ENCODE data around the gene PAQR8.
"Not testable (repeated sequence)": the region's sequence is repeated elsewhere in the genome, so short reads cannot be mapped to it uniquely, and the experiment has no call there.

PAQR8 gene

DNA sequence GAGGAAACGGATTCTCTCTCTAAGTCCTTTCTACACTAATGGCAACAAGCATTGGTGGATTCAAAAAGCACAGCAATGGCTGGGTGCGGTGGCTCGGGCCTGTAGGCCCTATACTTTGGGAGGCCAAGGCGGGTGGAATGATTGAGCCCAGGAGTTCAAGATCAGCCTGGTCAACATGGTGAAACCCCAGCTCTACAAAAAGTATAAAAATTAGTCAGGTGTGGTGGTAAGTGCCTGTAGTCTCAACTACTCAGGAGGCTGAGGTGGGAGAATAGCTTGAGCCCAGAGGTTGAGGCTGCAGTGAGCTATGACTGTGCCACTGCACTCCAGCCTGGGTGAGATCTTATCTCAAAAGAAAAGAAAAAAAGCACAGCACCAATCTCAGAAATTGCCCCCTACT is 19.3 kb downstream of the PAQR8 start:
- DNase-seq = no peak

DNA sequence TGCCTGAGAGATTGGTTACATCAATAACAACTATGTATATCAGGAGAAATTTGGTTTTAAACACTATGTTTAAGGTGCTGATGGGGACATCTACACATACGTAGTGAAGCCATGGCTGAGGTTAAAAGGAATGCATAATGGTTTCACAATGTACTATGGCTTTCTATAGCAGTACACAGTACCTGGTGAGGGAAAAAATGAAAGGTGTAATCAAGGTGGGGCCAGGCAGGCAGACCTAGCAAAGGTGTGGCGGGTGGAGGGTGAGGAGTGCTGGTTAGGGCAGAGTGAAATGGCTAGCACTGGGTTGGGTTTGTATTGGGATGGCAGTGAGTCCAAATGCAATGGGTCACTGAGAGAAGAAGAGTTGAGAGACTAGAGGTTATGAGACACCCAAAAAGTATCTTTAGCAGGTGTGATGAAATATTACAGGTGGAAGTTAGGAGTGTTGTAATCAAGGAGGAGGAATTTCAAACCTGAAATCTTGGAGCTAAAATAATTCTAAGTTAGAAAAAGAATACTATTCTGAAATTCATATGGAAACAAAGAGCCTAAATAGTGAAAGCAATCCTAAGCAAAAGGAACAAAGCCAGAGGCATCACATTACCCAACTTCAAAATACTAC is 22.3 kb downstream of the PAQR8 start:
- no peak for DNase-seq

DNA sequence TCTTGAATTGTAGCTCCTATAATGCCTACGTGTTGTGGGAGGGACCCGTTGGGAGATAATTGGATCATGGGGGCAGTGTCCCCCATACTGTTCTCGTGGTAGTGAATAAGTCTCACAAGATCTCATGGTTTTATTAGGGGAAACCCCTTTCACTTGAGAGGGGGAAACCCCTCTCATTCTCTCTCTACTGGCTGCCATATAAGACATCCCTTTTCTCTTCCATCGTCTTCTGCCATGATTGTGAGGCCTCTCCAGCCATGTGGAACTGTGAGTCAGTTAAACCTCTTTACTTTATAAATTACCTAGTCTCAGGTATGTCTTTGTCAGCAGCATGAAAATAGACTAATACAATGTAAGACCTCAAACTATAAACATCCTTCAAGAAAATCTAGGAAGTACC is 23.1 kb downstream of the PAQR8 start:
- DNase-seq = no peak

DNA sequence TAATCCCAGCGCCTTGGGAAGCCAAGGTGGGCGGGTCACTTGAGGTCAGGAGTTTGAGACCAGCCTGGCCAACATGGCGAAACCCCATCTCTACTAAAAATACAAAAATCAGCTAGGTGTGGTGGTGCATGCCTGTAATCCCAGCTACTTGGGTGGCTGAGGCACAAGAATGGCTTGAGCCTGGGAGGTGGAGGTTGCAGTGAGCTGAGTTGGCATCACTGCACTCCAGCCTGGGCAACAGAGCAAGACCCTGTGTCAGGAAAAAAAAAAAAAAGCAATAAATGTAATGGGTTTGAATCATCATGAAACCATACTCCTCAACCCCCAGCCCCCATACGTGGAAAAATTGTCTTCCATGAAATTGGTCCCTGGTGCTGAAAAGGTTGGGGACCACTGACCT is 26.2 kb downstream of the PAQR8 start:
- not testable (repeated sequence) for DNase-seq

DNA sequence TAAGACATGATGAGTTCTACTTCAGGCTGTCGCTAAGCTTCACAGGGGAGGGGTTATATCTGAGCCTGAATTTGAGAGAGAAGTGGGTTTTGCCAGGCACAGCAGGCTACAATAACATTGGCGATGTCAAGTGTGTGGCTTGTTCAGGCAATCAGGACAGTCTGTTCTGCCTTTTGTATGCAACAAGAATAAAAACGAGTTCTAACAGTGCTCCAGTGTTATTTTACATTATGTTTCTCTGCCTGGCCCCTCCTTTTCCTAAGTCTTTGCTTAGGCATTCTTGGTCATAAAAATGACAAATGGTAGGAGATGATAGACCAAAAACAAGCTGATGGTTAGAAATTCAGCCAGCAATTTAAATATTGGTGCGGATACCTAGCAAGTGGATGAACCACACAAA is 26.8 kb downstream of the PAQR8 start:
- DNase-seq = peak; percentile 24

DNA sequence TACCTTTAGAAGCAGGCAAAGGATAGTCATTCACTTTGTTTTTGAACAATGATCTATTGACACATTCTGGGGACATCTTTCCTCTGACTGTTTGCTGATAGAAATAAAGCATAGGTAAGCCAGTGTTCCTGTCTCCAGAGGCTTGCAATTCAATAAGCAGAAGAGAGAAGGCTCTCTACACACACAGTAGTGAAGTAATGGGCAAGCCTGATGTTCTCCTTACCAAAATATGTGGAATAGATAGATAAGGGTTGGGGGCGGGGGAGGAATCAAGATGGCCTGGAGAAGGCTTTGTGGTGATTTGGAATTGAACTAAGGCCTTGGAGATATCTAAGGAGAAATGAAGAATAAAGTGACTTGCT is 27.3 kb downstream of the PAQR8 start:
- DNase-seq = peak; percentile 53

DNA sequence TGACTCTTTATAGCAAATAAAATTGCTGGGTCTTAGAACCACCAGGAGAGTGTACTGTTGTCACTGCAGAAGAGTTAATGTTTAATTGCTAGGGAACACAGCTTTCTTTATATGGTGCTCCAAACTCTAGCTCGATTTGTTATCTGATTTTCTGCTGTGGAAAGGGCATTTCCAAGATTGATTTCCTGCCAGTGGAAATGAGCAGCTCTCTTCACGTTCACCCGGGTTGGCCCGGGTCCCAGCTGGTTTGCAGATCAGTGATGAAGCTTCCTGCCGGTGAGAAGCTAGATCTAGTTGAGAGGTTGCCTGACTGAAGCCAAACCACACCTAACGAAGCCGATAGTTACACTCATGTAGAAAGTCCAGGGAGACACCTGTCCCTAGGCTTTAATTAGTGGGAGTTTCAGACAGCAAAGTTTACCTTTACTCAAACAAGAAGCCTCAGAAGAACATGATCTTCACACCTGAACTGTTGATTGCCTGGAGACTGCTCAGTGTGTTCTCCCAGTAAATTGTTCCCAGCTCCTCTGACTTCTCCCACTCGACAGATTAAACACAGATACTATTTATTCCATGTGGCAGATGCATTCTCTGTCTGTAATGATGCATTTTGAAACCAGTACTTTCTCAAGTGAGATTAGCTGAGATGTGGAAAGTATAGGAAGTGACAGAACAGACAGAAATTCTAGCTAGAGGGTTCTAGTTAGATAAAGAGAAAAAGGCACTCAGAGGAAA is 27.8 kb downstream of the PAQR8 start:
- DNase-seq = peak; percentile 89

DNA sequence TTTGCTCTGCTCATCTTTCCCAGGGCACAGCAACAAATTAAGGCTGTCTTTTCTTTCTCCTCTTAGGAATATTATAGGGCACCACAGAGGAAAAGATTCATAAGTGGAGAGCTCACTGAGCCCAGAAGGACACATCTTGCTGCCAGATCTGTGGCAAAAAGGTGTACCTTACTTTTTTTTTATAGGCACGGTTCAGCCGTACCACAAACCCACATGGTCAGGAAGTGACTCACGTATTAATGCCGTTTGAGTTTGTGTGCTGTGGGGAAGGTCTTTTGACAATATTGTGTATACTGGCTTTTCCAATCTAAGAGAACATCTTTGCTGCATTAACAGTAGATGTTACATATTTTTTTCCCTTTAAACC is 28.4 kb downstream of the PAQR8 start:
- DNase-seq = peak; percentile 78

DNA sequence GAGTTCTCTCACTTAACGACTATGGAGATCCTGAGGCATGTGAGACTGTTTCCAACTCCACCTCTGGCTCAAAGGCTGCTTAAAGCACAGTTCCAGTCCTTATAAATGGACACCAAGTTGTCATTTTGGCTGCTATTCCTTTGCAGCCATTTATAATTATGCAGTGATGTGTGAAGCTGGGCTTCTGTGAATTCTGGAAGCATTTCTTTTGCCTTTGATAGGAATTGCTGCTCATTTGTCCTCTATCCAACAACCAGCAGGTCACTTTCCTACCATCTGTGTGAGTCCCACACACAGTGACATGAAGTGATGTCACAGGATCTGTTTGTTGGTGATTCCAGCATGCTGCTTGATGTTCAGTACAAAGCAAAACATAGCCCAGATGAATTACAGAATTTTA is 29.6 kb downstream of the PAQR8 start:
- DNase-seq = peak; percentile 37

DNA sequence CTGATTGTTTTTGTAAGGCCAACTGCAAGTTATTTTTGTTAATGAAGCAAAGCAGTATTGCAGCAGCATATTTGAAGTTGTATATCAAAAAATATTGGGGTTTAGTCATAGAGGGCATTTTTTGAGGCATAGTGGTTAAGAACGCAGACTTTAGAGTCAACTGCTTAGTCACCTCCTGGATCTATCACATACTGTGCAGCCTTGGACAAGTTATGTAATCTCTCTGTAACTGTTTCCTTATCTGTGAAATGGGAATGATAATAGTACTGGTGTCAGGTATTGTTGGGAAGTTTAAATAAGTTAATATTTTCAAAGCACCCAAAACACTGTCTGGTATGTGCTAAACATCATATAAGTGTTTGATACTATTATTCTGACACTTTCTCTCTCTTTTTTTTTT is 31.0 kb downstream of the PAQR8 start:
- DNase-seq = no peak

DNA sequence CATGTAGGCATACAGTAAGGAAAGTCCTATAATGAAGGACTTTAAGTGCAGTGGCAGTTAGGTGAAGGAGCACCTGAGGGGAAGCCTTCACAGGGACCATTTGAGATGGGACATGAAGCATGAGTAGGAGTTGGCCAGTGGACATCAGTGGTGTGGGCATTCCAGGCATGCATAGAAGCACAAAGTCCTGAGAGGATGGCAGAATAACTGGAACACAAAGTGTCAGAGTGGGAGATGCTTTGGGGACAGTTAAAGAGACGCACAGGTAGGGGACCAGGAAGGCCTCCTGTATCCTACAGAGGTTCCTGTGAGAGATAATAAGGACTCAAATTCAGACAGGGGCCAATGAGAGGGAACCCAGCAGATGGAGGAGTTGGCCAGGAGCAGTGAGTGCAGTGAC is 31.8 kb downstream of the PAQR8 start:
- DNase-seq = no peak

DNA sequence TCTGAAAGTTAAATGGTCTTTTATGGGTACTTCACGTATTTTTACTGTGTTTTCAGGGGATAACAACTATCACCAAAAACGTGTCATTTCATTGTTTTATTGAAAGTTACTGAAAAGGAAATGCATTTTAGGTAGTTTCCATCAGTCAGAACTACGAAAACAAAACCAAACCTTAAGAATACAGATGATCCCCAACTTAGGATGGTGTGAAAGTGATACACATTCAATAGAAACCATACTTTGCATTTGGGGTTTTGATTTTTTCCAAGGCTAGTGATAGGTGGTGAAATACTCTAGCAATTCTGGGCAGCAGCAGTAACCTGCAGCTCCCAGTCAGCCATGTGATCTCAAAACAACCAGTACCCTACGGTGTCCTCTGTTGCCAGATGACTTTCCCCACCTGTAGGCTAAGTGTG is 32.3 kb downstream of the PAQR8 start:
- DNase-seq = no peak

DNA sequence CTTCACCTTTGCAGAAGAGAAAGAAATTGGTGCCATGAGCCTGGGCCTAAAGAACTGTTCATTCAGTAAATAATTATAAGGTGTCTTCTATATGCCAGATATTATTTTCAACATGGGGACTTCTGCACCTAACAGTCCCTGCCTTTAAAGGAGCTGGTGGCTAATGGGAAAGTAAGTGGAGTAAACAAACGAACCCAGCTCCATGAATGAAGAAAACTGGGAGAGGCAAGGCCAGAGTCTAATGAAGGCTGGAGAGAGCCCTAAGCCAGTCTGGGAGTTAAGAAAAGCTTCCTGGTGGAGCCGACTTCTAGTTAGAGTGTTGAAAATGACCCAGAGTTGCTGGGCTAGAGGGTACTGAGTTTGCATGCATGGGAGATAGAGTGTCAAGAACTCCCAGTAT is 34.0 kb downstream of the PAQR8 start:
- DNase-seq = peak; percentile 79

DNA sequence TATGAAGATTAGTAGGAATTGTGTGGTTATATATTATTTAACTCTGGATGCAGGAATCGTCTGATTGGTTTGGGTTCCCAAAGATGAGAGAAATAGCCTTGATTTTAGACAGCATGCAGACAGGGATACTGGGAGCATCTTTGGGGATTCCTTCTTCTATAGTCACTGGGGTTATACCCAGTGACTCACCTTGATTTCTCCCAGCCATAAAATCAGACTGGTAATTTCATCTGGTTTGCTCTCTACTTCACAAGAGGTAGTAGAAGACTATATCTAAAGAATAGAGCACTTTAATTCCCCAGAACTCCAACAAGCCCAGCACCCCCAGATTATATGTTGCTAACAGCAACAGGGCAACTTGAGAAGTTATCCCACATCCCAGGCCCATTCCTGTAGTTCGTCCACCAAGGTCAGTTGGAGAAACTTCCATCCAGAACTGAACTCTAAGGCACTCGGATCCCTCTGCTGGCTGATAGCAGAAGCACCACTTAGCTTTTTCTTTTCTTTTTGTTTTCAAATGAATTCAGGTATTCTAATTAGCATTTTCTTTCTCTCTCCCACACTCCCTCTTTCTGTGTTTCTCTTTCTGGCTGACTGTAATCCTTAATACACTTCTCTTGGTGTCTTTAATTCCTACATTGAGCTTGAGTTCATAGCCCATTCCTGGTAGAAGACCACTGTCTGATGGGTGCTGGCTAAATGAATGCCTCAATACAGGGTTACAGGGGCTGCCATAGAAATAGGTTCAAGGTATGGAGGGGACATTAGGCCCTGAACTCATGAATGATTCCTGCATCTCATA is 37.8 kb downstream of the PAQR8 start:
- peak; percentile 81 for DNase-seq

DNA sequence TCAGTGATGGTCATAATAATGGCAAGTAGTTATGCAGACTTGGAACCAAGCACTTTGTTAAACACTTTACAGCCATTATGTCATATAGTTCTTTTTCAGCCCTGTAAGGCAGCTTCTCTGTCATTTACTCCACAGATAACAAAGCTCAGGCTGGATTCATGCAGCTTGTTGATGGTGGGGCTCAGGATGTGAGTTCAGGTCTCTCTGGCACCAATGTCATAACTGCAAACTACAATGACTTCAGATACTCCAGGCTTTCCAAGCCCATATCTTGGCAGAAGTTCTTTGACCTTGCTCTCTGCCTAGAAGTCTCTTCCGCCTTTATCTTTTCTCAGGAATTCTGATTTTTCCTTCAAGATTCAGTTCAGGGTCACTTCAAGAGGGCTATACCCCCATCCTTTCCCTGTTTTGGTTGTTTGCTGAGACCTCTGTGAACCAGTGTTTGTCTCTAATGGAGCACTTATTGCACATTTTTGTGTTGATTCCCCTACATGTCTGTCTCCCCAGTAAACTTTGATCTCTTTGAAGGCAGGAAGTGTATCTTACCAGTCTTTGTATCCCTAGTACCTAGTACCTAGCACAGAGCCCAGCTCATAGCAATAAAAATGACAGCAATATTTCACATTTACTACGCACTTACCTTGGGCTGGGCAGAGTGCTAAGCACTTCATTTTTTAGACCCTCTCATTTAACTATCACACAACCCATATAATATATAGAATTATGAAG is 38.5 kb downstream of the PAQR8 start:
- no peak for DNase-seq

DNA sequence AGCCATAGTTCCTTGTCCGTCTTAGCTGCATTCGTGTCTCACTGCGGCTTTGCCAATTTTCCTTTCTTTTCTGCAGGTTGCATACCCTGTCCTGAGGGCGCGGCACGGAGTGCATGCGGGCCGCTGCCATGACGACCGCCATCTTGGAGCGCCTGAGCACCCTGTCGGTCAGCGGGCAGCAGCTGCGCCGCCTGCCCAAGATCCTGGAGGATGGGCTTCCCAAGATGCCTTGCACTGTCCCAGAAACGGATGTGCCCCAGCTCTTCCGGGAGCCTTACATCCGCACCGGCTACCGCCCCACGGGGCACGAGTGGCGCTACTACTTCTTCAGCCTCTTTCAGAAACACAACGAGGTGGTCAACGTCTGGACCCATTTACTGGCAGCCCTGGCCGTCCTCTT is 41.1 kb downstream of the PAQR8 start:
- no peak for DNase-seq

DNA sequence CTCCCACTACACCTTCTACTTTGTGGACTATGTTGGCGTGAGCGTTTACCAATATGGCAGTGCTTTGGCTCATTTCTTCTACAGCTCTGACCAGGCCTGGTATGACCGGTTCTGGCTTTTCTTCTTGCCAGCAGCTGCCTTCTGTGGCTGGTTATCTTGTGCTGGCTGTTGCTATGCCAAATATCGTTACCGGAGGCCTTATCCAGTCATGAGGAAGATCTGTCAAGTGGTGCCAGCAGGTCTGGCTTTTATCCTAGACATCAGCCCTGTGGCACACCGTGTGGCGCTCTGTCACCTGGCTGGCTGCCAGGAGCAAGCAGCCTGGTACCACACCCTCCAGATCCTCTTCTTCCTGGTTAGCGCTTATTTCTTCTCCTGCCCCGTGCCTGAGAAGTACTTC is 41.7 kb downstream of the PAQR8 start:
- DNase-seq = peak; percentile 97

DNA sequence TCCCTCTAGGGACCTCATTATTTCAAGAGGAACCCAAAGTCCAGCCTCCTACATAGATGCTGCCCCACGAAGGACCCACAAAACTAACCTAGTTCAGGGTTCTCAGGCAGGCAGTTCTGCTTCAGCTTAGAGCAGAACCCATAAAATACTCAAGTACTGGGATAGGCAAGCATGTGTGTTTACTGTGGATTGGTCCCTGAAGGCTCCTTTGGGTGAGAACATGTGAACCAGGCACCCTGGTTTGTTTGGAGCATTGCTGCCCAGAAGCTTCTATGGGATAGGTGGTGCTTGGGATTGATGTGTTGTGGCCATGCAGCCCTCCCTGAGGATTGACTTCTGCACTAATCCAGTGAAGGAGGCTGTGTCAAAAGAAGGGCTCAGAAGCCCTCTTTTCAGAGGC is 43.3 kb downstream of the PAQR8 start:
- DNase-seq = no peak

DNA sequence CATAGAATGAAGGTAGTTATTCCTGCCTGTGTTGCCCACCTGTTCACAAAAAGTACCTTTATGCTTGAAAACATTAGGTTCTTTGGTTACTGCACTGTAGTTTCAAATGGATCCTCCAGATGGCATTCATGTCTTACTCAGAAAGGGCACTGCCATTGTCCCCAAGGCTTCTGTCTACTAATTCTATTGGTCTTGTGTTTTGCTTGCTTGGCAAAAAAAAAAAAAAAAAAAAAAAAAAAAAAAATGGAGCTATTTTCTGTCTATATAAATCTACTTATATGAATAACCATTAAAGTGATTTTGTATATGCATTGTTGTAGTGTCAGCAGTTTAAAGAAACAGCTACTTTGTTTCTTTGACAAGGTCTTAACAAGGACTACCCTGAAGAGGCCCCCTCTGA is 45.5 kb downstream of the PAQR8 start:
- peak; percentile 85 for DNase-seq

DNA sequence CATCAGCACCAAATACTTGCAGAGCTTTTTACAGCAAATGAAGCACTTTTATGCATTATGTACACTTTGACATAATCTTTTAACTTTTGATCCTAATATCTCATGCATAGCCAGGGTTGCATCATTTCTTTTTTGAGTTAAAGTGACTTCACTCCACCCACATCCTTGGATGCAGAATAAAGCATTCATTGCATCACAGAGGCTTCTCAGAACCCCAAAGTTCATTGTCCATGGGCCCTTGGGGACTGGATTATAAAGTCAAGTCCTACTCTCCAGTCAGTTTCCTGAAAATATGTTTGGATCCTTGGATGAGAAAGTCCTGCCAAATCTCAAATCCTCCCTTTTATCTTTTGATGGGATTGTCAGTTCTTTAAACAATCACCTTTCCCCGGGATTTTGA is 47.5 kb downstream of the PAQR8 start:
- DNase-seq = no peak

DNA sequence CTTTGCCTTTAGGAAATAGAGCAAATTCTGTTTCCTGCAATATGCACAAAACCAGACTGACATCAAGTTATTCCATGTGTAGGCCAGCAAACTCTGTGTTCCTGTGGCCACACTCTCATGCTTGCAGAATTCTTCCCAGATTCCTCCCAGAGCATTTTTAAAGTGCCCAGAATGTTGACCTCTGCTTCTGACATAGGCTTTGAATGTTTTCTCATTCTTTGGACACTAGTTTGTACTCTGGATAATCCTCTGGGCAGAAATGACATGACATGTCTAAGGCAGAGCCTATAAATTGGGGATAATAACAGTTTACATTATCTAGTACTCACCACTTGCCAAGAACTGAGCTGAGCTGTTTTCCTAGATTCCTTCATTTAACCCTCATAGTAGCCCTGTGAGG is 49.0 kb downstream of the PAQR8 start:
- no peak for DNase-seq

DNA sequence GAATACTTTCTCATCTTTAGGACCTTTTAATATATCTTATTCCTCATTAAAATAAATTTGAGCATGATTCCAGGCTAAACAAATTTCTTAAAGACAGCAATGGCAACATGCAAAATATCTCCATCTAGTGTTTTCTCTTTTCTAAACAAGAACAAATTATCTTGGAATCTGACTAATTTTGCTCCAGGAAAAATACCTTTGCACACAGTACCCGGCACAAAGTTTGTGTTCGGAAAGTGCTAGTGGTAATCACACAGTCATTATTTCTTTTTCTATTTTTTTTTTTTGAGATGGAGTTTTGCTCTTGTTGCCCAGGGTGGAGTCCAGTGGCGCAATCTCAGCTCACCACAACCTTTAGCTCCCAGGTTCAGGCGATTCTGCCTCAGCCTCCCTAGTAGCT is 50.0 kb downstream of the PAQR8 start:
- DNase-seq = no peak

DNA sequence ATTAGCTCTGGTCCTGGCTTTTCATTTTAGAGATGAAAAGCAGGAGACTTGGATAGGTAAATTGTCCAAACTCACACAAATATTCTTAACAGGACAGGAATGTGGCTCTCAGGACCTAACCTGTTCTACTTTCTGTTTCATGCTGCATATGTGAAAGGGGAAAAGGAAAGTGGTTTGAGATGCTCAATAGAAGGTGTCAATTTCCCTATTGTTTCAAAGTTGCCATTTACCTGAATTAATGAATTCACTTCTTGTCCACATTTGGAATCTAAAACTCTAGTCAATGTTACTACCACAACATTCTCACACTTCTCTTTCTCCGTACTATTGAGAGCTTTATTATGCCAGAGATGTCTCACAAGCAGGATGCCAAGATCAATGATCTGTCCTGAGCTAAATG is 53.4 kb downstream of the PAQR8 start:
- no peak for DNase-seq
